Right hindlimb (tissue), 1 donor: ENCODE measurements around the gene ZNF24.

ENCODE experiments used
- DNase-seq: peaks from one replicate; pipeline ENCODE4 v3.0.0-alpha.2; 2018

ZNF24 gene

GRCh38 chr18:35290094-35290735, 54.0 kb downstream of the ZNF24 start, which contains the start of gene ZSCAN30:
Gene ZSCAN30 (minus strand): TSS chr18:35290229. CDS start chr18:35264352, 25,877 bp downstream.
- peak; percentile 98 for DNase-seq

GRCh38 chr18:35289727-35290093, 54.5 kb downstream of the ZNF24 start:
- peak; percentile 47 for DNase-seq

GRCh38 chr18:35289293-35289692, 54.9 kb downstream of the ZNF24 start:
- DNase-seq: no peak

- no peak for DNase-seq
Observed at GRCh38 chr18:35284841-35285240, 59.4 kb downstream of the ZNF24 start.

- no peak for DNase-seq
Observed at GRCh38 chr18:35283923-35284794, 60.1 kb downstream of the ZNF24 start.

GRCh38 chr18:35282353-35282752, 61.9 kb downstream of the ZNF24 start:
- DNase-seq: no peak
